A204.1 (cell line): ENCODE data around the gene RNF5.

ENCODE experiments used
- FAIRE-seq: peaks from 2 replicates; lab custom pipeline; 2012; peaks lifted over from hg19 to GRCh38; lab: Jason Lieb, UNC

Gene RNF5

DNA sequence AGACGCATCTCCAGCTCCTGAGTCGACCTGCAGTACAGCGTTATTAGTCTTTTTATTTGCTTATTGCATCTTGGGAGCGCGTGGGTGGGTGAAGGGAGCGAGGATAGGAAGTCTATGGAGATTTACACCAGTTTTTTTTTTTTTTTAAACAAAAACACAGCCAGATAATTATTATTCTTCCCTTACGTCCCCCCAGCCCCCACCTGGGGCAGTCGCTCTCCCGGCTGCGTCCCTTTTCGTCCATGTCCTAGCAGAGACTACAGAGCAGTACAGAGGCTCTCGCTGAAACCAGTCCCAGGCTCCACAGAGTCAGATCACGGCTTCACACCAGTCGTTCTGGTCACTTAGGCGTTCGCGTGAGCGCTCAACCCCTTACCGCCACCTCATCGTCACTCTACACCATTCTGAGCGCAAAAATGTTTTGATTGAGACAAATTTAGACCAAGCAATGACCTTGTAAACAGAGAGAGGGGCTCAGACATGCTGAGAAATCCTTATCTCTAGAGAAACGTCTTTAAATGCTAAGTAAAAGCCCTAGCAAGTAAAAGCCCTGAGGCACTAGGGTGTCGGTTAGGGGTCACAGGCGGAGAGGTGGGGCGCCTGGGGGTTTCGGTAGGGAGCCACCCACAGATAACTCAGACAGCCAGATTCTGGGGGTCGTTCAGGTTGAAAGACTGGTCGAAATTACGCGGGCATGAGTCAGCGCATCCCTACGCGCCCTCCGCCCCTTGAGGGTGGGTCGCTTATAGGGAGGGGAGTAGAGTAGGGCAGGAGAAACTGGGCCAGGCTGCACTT, 25.2 kb upstream of the RNF5 start:
- FAIRE-seq = no peak

GRCh38 chr6:32153564-32154513, 24.4 kb upstream of the RNF5 start, which contains the start of gene PPT2:
PPT2 (plus strand) TSS chr6:32154141; CDS start chr6:32154595, 454 bp downstream.
- no peak for FAIRE-seq

- FAIRE-seq = no peak
Observed at GRCh38 chr6:32154514-32155161, 23.6 kb upstream of the RNF5 start.

DNA sequence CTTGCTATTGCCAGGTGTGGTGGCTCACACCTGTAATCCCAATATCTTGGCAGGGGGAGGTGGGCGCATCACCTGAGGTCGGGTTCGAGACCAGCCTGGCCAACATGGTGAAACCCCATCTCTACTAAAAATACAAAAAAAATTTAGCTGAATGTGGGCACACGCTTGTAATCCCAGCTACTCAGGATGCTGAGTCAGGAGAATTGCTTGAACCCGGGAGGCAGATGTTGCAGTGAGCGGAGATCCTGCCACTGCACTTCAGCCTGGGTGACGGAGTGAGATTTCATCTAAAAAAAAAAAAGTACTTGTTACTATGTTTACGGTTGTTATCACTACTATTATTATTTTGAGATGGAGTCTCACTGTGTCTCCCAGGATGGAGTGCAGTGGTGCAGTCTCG, 21.3 kb upstream of the RNF5 start:
- no peak for FAIRE-seq

DNA sequence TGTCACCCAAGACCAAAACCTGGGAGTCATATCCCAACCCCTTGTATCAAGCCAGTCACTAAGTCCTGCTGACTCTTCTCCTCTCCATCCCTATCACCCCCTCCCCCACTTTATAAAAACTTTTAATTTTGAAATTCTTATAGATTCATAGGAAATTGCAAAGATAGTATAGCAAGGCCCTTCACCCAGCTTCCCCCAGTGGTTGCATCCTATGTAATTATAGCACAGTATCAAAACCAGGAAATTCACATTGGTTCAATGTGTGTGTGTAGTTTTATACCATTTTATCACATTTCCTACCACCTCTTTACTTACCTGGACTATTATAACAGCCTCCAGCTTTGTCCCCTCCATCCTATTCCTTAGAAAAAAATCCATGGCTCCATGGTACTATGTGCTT, 20.2 kb upstream of the RNF5 start:
- FAIRE-seq = no peak

GRCh38 chr6:32163559-32164258, 14.5 kb upstream of the RNF5 start:
- no peak for FAIRE-seq

DNA sequence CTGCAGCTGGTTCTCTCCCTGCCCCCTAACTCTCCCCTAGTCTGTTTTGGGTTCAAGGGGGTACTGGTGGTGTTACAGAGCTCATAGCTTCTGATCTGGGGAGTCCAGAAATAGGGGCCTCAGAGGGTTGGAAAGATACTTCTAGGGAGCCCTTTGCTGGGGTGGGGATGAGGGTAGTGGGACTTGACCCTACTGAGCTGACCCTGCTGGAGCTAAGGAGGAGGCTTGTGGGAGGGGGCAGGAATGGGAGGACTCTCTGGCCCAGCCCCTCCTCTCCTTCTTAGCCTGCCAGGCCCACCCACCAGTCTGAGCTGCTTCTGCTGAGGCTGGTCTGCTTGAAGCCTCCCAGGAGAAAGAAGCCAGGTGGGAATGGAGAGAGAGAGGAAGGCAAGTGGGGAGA, 13.9 kb upstream of the RNF5 start, which contains the start of gene EGFL8:
TSS of gene EGFL8 (plus strand) at position 301 of the 400 bp plus-strand sequence. CDS start 1,571 bp downstream, outside the sequence.
- FAIRE-seq = no peak

DNA sequence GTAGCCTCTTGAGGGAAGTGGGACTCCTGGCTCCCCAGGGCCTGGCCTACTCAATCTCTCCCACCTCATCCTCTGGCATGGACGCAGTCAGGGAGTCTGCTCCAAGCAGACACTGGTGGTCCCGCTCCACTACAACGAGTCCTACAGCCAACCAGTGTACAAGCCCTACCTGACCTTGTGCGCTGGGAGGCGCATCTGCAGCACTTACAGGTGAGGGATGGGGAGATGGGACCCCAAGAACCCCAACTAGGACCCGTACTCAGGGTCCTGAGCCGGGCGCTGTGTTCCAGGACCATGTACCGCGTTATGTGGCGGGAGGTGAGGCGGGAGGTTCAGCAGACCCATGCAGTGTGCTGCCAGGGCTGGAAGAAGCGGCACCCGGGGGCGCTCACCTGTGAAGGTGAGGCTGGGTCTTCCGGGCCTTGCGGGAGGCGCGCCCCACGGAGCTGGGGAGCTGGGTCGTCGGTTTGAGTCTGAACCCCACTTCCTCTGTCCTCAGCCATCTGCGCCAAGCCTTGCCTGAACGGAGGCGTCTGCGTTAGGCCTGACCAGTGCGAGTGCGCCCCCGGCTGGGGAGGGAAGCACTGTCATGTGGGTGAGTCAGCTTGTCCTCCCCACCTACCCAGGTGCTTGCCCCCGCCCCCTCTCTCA, 11.7 kb upstream of the RNF5 start:
- FAIRE-seq = no peak

DNA sequence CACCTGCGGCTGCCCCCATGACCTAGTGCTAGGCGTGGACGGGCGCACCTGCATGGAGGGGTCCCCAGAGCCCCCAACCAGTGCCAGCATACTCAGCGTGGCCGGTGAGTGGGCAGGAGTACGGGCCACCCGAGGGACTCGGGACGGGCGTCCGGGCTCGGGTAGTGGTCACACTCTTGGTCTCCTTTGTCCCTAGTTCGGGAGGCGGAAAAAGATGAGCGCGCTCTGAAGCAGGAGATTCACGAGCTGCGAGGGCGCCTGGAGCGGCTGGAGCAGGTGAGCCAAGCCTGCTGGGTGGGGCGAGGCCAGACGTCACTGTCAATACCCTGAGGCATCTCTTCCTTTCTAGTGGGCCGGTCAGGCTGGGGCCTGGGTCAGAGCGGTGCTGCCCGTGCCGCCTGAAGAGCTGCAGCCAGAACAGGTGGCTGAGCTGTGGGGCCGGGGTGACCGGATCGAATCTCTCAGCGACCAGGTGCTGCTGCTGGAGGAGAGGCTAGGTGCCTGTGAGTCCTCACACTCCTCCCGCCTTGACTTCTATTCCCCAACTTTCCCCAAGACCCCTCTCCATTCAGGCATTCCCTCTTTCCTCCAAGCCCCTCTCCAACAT, 10.9 kb upstream of the RNF5 start:
- FAIRE-seq = no peak

DNA sequence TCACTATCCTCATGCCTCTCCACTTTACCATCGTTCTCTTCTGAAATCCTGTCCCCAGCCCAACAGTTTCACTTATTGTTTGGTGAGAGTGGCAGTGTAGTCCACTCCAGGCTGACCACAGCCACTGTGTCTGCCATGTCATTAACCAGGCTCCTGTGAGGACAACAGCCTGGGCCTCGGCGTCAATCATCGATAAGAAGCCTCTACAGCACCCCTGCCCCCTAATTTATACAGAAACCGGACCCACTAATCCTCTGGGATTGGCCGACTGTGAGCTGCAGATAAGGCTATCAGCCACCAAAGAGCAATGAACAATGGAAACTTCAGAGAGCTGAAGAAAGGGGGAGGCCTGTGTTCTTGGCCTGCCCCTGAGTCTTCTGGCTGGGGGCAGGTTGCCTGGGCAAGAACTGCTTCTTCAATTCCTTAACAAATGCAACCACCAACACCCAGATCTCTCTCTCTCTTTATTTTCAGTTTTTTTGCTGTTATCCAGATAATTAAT, 10.4 kb upstream of the RNF5 start:
- no peak for FAIRE-seq

GRCh38 chr6:32168350-32168749, 9.9 kb upstream of the RNF5 start:
- FAIRE-seq = no peak

DNA sequence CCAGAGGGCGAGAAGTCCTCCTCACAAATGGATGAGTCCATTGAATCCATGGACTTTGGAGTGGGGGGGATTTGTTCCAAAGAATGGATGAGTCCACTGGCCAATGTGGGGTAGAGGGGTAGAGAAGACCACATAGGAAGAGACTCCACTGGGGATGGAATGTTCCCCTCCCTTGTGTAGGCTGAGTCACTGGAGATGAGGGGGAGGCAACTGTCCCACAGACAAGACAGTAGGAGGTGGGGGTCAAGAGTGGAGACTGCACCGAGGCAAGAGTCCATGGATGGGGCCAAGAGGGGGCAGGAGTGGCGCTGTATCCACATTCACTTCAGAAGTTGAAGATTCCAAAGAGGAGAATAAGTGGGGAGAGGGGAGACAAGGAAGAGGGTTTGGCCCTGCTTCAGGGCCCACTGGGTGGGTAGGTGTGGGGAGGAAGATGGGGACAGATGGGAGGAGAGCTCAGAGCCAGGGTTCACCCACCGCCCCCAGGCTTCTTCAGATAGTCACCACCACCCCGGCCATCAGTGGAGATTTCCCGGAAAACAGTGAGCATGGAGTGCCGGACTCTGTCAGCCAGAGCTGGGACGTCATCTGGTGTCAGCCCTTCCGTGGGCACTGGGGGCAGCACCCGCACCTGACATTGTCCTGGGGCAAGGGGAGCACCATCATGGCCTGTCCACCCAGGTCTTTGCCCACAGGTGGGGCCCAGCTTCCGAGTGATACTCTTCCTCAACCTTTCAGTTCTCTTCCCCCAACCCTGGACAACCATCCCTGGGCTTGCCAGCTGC, 9.2 kb upstream of the RNF5 start:
- no peak for FAIRE-seq

GRCh38 chr6:32170294-32170693, 7.9 kb upstream of the RNF5 start:
- FAIRE-seq = no peak

DNA sequence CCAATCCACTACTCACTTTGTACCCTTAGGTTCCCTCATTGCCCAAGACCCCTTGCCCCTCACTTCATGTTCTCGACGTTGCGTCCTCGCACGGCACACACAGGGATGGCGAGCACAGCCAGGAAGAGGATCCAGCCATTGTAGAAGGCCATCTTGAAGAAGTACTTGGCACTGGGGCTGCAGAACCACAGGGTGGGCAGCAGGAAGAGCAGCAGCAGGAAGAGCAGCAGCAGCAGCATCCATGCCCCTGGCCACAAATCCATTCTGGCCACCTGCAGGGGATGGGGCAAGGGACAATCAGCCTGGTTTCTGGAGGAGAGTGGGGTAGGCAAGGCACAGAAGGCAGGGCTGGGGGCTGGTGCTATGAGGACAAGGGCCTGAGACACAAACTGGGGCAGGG, 7.0 kb upstream of the RNF5 start:
- no peak for FAIRE-seq

DNA sequence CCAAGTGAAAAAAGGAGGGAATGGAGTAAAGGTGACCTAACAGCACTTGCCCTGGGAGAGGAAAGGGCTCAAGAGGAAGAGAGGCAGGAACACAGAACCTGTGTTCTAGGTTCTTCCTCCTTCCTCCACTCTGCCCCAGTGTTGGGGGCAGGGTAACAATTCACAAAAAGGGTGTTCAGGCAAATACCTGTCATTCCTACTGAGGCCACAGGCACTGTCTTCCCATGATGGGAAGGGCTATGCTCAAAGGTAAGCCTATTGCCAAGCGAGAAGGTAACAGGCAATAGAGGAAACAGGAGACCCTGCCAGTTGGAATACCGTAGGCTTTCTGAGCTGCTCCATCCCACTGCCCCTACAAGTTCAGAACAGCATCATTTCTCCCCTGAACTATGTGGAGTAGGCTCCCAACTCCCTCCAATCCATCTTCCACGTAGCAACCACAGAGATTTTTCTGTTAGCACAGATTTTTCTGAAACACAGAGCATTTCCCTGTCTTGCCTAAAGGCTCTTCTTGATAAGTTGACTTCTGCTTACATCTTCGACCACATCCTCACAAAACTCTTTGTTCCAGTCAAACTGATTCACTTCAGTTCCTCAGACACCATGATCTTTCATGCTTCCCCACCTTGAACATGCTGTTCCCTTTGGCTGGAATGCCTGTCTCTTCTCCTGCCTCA, 5.0 kb upstream of the RNF5 start:
- no peak for FAIRE-seq

GRCh38 chr6:32174416-32174815, 3.8 kb upstream of the RNF5 start:
- no peak for FAIRE-seq

- no peak for FAIRE-seq
Observed at GRCh38 chr6:32175322-32175710, 2.9 kb upstream of the RNF5 start.

DNA sequence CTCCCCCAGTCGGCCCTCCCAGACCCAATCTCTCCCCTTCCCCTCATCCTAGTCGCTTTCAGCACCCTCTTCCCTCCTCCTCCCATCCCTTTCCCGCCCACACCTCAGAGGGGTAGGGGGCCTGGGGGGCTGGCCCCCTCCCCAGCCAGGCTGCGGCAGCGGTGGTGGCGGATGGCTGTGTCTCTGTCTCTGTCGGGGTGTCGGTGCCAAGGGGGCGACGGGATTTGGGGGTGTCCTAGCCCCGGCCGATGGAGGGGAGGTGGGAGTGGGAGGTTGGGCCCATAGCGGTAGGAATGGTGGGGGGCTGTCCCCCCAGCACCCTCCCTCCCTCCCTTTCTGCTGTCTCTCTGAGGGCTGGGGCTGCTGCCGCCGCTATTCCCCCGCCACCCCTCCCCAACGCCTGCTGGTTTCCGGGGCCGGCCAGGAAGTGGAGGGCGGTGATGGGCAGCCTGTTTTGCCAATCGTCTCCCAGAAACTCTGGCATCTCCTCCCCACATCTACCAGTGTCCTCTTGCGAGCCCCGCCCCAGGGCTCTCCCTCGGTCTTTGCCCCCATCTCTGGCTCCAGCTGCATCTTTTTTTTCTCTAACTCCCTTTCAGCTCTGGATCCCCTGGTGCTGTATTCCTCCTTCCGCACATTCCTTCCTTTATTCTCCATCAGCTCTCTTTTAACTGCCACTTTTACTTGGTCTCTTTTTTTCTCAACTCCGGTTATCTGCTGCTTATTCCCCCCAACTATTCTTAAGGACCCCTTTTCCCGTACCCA, 2.3 kb upstream of the RNF5 start, which contains the start of gene AGPAT1:
TSS of gene AGPAT1 (minus strand) at position 374 of the 765 bp plus-strand sequence. CDS start 4,588 bp downstream, outside the sequence.
- peak; percentile 67 for FAIRE-seq
